Measurements from ENCODE around the gene PARD6G. TPM values are rescaled to one million over a fixed set of nuclear protein-coding genes. Genes with fewer than 3 reads are reported as not detected.

PARD6G gene
- total and polyA plus RNA-seq, 2 experiments from 2014 or later = 6.9 to 18.5 TPM

- H3K27ac ChIP-seq (ENCODE audit: low read depth) = no peak overlapping the region
- H3K27me3 ChIP-seq (ENCODE audit: insufficient read depth) = no peaks in the 10 kb centered on the region
- no peak overlapping the region for H3K4me3 ChIP-seq
- Mint-ChIP-seq H3K4me3 (no peak overlapping the region), H3K9me3 (no peaks in the 10 kb centered on the region), H3K4me1 (peaks cover 42% of the 10 kb centered on the region), H3K27me3 (ENCODE audit: insufficient read depth, low read depth, poor library complexity) (peaks cover 7% of the 10 kb centered on the region), H3K36me3 (ENCODE audit: low read depth) (no peaks in the 10 kb centered on the region), H3K27ac (no peak overlapping the region)
- no peak overlapping the region for H2AFZ ChIP-seq
- TF ChIP-seq EZH2 (IDR thresholded peaks at IDR 0.05; ENCODE audit: low read depth, unreplicated experiment) (no peak), STAT1 (IDR thresholded peaks at IDR 0.05; ENCODE audit: unreplicated experiment) (no peak), CREB1 (CRISPR knock-in tag; IDR thresholded peaks at IDR 0.05; ENCODE audit: low read depth) (no peak), CTCF (conservative IDR thresholded peaks at IDR 0.05; ENCODE audit: low read depth in 2 of 2) (no peak), EZH2phosphoT487 (IDR thresholded peaks at IDR 0.05; ENCODE audit: unreplicated experiment) (no peak), POLR2AphosphoS5 (IDR thresholded peaks at IDR 0.05; ENCODE audit: low read depth) (no peak), JUNB (IDR thresholded peaks at IDR 0.05; ENCODE audit: unreplicated experiment) (no peak), ZNF331 (CRISPR knock-in tag; IDR thresholded peaks at IDR 0.05; ENCODE audit: low read depth) (no peak), NANOG (IDR thresholded peaks at IDR 0.05; ENCODE audit: borderline replicate concordance) (no peak), ZNF114 (CRISPR knock-in tag; IDR thresholded peaks at IDR 0.05) (no peak)
- TF ChIP-seq, protein P1, sequence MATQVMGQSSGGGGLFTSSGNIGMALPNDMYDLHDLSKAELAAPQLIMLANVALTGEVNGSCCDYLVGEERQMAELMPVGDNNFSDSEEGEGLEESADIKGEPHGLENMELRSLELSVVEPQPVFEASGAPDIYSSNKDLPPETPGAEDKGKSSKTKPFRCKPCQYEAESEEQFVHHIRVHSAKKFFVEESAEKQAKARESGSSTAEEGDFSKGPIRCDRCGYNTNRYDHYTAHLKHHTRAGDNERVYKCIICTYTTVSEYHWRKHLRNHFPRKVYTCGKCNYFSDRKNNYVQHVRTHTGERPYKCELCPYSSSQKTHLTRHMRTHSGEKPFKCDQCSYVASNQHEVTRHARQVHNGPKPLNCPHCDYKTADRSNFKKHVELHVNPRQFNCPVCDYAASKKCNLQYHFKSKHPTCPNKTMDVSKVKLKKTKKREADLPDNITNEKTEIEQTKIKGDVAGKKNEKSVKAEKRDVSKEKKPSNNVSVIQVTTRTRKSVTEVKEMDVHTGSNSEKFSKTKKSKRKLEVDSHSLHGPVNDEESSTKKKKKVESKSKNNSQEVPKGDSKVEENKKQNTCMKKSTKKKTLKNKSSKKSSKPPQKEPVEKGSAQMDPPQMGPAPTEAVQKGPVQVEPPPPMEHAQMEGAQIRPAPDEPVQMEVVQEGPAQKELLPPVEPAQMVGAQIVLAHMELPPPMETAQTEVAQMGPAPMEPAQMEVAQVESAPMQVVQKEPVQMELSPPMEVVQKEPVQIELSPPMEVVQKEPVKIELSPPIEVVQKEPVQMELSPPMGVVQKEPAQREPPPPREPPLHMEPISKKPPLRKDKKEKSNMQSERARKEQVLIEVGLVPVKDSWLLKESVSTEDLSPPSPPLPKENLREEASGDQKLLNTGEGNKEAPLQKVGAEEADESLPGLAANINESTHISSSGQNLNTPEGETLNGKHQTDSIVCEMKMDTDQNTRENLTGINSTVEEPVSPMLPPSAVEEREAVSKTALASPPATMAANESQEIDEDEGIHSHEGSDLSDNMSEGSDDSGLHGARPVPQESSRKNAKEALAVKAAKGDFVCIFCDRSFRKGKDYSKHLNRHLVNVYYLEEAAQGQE (IDR thresholded peaks at IDR 0.05; ENCODE audit: unreplicated experiment) = no peak
- TF ChIP-seq, protein P2, sequence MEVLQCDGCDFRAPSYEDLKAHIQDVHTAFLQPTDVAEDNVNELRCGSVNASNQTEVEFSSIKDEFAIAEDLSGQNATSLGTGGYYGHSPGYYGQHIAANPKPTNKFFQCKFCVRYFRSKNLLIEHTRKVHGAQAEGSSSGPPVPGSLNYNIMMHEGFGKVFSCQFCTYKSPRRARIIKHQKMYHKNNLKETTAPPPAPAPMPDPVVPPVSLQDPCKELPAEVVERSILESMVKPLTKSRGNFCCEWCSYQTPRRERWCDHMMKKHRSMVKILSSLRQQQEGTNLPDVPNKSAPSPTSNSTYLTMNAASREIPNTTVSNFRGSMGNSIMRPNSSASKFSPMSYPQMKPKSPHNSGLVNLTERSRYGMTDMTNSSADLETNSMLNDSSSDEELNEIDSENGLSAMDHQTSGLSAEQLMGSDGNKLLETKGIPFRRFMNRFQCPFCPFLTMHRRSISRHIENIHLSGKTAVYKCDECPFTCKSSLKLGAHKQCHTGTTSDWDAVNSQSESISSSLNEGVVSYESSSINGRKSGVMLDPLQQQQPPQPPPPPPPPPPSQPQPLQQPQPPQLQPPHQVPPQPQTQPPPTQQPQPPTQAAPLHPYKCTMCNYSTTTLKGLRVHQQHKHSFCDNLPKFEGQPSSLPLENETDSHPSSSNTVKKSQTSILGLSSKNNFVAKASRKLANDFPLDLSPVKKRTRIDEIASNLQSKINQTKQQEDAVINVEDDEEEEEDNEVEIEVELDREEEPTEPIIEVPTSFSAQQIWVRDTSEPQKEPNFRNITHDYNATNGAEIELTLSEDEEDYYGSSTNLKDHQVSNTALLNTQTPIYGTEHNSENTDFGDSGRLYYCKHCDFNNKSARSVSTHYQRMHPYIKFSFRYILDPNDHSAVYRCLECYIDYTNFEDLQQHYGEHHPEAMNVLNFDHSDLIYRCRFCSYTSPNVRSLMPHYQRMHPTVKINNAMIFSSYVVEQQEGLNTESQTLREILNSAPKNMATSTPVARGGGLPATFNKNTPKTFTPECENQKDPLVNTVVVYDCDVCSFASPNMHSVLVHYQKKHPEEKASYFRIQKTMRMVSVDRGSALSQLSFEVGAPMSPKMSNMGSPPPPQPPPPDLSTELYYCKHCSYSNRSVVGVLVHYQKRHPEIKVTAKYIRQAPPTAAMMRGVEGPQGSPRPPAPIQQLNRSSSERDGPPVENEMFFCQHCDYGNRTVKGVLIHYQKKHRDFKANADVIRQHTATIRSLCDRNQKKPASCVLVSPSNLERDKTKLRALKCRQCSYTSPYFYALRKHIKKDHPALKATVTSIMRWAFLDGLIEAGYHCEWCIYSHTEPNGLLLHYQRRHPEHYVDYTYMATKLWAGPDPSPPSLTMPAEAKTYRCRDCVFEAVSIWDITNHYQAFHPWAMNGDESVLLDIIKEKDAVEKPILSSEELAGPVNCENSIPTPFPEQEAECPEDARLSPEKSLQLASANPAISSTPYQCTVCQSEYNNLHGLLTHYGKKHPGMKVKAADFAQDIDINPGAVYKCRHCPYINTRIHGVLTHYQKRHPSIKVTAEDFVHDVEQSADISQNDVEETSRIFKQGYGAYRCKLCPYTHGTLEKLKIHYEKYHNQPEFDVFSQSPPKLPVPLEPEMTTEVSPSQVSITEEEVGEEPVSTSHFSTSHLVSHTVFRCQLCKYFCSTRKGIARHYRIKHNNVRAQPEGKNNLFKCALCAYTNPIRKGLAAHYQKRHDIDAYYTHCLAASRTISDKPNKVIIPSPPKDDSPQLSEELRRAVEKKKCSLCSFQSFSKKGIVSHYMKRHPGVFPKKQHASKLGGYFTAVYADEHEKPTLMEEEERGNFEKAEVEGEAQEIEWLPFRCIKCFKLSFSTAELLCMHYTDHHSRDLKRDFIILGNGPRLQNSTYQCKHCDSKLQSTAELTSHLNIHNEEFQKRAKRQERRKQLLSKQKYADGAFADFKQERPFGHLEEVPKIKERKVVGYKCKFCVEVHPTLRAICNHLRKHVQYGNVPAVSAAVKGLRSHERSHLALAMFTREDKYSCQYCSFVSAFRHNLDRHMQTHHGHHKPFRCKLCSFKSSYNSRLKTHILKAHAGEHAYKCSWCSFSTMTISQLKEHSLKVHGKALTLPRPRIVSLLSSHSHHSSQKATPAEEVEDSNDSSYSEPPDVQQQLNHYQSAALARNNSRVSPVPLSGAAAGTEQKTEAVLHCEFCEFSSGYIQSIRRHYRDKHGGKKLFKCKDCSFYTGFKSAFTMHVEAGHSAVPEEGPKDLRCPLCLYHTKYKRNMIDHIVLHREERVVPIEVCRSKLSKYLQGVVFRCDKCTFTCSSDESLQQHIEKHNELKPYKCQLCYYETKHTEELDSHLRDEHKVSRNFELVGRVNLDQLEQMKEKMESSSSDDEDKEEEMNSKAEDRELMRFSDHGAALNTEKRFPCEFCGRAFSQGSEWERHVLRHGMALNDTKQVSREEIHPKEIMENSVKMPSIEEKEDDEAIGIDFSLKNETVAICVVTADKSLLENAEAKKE (CRISPR knock-in tag; IDR thresholded peaks at IDR 0.05) = no peak
- TF ChIP-seq, protein P3, sequence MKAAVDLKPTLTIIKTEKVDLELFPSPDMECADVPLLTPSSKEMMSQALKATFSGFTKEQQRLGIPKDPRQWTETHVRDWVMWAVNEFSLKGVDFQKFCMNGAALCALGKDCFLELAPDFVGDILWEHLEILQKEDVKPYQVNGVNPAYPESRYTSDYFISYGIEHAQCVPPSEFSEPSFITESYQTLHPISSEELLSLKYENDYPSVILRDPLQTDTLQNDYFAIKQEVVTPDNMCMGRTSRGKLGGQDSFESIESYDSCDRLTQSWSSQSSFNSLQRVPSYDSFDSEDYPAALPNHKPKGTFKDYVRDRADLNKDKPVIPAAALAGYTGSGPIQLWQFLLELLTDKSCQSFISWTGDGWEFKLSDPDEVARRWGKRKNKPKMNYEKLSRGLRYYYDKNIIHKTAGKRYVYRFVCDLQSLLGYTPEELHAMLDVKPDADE (IDR thresholded peaks at IDR 0.05) = no peak
- no peaks in the 10 kb centered on the region; the same call in 1 of the 2 replicates for H4K20me1 ChIP-seq (replicated peaks; ENCODE audit: insufficient read depth)
- peaks cover 5% of the 10 kb centered on the region; the same call in 1 of the 2 replicates for H3K4me1 ChIP-seq (ENCODE audit: insufficient read depth)
- H3K36me3 ChIP-seq (ENCODE audit: insufficient read depth) = no peaks in the 10 kb centered on the region
- no peak overlapping the region for H3K4me2 ChIP-seq
- no peaks in the 10 kb centered on the region for H3F3A ChIP-seq (replicated peaks; ENCODE audit: low read depth)
- DNase-seq (ENCODE audit: low spot score) (no peak), ATAC-seq (no peak)
- no peaks in the 10 kb centered on the region for H3K79me2 ChIP-seq (replicated peaks; ENCODE audit: insufficient read depth)
- H3K9me2 ChIP-seq (ENCODE audit: insufficient read depth) = no peaks in the 10 kb centered on the region
Measured at GRCh38 chr18:80203249-80203648, 44.1 kb downstream of the PARD6G start.
